Measurements from ENCODE around the gene PSMB8.

Gene PSMB8

DNA sequence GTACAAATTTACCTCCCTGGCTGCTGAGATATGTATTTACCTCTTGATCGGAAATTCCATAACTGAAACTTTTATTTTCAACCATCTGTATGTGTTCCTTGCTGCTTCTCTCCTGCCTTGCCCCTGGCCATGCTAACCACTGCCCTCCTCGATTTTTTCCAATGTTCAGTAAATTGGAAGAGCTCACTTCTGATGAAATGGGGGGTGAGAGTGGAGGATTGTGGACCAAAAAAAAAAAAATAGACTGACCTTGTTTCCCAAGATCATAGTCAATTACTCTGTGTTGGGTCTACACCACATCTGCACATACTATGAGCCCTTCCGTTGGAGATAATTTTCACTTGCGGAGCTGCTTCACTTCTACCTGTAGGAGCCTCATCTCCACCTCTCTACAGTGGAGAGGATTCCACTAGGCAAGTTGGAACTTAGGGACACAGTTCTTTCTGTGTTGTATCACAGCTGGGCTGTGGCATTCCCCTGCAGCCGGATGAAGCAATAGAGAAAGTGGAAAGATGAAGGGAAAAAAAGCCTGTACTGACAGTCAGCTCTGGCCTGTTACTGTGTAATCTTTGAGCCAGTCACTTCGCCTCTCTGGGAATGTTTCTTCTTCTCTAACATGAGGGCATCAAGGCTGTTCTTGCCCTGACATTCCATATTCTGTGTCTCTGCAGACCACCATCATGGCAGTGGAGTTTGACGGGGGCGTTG, 11.8 kb upstream of the PSMB8 start:
- no peak for DNase-seq (ENCODE audit: low spot score)

DNA sequence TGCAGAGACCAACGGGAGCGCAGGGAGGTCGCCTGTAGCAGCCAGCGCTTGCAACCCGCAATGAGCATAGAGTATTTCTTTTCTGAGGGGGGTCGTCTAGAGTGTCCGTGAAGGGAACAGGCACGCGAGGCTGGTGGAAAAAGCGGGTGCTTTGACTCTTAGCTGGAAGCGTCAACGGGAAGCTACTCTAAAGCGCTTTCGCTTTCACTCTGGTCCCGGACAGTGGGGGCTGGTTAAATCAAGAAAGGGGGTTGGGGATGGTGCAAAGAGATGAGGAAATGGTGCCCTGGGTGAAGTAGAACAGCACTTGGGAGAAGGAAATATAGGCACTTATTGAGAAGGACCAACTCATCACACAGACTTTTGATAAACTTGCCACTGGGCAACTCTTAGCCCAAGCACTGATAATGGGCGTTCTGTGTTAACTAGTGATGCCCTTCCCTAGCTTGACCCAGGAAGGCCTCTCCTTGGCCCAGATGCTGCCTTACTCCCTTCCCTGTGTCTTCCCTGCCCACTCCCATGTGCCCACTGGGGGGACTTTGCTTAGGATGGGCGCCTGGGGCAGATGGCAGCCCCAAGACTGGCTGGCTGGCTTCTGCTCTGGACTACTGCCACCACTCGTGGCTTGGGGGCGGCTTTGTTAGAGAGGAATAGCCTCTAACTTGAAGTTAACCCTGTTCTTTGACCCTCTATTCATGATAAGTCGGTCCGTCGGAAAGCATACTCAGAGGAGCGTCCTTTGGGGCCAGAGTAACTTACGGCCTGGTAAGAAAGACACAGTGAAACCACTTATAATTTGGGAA, 10.7 kb upstream of the PSMB8 start:
- peak; percentile 58 for DNase-seq (ENCODE audit: low spot score)

DNA sequence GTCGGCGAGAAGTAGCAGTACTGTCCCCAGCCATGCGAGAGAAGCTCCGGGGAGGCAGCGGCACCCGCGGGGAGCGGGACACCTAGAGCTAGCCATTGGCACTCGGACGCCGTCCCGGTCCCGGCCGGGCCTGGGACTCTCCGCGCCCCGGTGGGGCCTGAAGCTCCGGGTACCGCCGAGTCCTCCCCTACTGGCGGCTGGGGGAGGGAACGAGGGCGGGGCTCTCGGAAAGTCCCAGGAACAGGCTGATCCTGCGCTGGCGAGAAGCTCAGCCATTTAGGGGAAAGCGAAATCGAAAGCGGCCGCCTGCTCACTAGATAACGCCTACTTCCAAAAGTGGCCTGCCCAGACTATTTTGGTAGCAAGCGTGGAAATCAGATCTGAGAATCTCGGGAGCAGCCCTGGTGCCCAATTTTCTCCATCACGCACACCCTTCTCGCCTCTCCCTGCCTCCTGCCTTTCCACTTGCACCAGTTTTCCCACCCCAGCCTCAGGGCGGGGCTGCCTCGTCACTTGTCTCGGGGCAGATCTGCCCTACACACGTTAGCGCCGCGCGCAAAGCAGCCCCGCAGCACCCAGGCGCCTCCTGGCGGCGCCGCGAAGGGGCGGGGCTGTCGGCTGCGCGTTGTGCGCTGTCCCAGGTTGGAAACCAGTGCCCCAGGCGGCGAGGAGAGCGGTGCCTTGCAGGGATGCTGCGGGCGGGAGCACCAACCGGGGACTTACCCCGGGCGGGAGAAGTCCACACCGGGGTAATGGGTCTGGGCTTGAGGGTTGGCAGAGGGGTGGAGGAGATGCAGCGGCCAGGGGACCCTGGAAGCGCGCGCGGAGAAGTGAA, 9.9 kb upstream of the PSMB8 start, which contains the start of the genes PSMB9 and TAP1:
Gene PSMB9, plus strand, starts transcription at position 652 of the 835 bp plus-strand sequence. Its CDS starts 38 bp downstream, at position 690.
Gene TAP1, minus strand, starts transcription at position 164 of the 835 bp plus-strand sequence. Its CDS starts 68 bp downstream, at position 96.
- peak; percentile 95 for DNase-seq (ENCODE audit: low spot score)

DNA sequence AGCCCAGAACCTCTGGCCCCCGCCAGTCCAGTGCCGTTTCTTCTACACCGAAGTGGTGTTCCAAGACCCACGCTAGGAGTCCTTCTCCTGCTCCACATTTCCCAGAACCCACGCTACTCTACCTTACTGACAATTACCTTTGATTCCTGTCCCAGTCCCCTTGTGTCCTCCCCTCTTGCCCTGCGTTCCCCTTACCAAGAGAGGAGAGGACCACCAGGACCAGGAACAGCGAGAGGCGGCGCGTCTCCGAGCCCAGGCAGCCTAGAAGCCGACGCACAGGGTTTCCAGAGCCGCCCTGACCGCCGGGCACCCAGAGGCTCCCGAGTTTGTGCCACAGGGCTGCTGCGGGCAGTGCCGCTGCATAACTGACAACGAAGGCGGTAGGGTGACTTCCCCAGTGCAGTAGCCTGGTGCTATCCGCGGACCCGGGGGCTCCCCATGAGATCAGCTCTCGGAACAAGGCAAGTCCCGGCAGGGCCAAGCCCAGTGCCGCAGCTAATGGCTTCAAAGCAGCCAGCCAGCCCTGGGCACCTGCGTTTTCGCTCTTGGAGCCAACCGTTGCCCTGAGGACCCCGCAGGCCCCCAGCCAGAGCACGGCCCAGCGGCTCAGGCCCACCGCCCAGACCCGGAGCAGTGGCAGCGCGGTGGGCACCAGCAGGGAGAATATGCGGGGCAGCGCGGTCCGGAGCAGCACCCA, 9.1 kb upstream of the PSMB8 start:
- DNase-seq (ENCODE audit: low spot score) = peak; percentile 58

DNA sequence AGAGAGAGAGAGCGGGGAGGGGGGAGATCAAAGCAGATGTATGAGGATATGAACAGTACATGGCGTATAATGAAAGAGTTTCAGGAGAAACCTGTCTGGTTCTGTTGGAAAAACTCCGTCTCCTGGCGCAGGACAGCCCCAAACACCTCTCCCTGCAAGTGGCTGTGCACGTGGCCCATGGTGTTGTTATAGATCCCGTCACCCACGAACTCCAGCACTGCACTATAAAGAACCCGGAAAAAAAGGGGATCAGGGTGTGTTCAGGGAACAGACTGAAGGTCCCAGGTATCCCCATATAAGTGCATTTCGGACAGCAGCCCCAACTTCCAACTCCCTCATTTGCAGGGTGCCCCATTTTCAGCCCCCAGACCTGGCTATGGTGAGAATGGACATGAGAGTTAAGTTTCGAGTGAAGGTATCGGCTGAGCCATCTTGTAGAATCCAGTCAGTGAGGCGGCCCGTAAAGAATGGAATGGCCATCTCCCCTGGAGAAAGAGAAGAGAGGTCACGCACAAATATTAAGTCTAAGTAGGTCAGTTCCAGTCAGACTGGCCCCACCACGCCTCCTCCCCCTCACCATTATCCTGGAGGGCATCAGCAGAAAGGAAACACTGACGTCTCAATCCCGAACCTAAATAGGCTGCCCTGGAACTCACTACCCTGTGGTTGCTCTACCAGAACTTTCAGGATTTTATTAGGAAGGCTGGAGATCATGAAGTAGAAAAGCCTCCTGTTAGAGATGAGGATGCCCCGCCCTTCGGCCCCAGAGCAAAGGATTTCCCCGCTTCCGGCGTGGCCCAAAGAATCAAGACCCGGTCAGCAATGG, 8.4 kb upstream of the PSMB8 start:
- DNase-seq (ENCODE audit: low spot score) = no peak

DNA sequence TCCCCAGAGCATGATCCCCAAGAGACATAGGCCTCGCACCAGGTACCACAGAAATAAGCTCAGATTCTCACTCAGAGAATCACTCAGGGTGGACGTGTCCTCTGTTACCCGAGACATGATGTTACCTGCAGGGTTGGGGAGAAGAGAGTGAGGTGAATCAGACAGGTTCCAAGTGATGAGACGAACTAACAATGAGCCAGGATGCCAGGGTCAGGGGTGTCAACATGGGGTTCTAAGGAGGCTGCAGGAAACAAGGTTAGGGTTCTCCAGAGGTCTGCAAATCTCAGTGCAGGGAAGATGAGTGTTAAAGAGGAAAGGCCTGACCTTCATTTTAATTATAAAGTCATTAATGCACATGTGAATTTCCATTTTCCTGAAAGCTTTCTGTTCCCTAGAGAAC, 7.2 kb upstream of the PSMB8 start:
- no peak for DNase-seq (ENCODE audit: low spot score)

DNA sequence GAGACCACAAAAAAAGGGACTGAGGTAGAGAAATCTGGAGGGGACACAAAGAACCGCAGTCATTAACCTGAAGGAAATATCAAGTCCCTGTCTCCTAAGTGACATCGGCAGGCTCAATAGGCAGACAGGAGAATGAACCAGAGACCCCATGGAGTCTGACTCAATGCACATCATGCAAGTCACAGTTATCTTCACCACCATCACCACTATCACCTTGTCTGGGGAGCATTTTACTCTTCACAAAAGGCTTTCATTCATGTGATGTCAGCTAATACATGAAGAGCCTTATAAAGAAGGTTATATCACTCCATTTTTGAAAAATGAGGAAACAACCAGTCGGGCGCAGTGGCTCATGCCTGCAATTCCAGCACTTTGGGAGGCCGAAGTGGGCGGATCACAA, 5.3 kb upstream of the PSMB8 start:
- no peak for DNase-seq (ENCODE audit: low spot score)

DNA sequence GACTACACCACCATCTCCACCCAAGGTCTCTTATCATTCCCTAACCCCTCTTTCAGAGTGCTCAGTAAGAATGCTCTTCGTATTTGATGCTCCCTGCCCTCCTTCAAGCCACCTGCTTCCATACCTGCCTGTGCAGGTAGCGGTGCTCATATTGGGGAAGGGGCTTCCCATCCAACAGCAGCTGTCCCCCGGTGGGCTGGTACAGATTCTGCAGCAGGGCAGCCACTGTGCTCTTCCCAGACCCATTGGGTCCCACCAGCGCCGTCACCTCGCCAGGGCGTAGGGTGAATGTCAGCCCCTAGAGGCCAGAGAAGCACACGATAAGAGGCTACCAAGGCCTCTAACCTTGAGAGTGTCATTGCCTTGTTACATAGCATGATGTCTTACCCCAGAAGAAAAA, 3.9 kb upstream of the PSMB8 start:
- DNase-seq (ENCODE audit: low spot score) = no peak

DNA sequence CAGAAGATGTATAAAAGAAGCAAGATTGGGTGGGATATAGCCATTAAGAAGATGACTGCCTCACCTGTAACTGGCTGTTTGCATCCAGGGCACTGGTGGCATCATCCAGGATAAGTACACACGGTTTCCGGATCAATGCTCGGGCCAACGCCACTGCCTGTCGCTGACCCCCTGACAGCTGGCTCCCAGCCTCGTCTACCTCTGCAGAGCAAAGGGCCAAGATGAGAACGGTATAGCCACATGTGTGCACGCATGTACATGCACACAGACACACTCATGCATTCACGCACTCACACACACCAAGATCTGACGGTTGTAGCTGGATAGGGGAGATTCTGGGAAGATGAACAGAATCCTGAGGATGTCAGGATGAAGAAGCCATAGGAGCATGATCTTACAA, 3.2 kb upstream of the PSMB8 start:
- no peak for DNase-seq (ENCODE audit: low spot score)

DNA sequence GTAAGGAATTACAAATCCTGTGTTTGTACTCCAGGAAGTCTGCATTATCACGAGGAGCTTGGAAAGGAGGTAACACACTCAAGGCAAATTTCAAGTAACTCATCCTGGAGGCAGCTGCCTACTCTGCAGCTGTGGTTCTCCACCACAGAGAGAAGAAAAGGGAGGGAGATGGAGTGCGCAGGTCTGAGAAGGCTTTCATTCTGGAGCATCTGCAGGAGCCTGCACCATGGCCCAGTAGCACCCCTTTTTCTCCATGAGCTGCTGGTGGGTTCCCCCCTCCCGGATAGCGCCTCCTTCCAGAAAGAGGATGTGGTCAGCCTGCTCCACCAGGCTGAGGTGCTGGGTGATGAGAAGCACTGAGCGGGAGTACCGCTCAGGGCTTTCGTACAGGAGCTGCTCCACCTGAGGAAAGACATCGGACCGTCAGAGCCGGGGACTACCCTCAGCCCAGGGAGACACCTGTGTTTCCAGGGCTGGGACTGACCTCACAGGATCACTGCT, 1.6 kb upstream of the PSMB8 start:
- no peak for DNase-seq (ENCODE audit: low spot score)

DNA sequence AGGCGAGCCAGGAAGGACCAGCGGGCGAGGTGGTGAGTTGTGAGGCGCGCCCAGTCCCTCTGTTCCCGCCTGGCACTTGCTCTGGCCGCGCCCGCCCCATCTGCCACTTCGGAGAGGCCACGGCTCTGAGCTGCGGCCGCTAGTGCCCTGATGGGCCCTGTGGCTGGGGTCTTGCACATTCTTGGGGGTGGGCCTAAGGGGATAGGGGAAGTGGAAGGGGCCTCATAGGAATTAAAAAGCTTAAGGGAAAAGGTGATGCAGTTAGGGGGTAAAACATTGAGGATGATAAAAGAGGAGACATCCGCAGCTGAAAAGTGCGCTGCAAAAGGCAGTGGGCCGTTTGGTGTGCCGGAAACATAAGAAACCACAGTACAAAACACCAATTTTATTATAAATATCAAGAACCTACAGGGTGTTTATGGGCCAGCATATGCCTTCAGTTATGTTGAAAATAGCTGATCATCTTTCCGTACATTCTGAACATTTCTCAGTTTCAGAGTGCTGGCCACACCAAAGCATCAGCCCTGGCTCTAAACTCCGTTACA, 1.1 kb upstream of the PSMB8 start:
- no peak for DNase-seq (ENCODE audit: low spot score)

DNA sequence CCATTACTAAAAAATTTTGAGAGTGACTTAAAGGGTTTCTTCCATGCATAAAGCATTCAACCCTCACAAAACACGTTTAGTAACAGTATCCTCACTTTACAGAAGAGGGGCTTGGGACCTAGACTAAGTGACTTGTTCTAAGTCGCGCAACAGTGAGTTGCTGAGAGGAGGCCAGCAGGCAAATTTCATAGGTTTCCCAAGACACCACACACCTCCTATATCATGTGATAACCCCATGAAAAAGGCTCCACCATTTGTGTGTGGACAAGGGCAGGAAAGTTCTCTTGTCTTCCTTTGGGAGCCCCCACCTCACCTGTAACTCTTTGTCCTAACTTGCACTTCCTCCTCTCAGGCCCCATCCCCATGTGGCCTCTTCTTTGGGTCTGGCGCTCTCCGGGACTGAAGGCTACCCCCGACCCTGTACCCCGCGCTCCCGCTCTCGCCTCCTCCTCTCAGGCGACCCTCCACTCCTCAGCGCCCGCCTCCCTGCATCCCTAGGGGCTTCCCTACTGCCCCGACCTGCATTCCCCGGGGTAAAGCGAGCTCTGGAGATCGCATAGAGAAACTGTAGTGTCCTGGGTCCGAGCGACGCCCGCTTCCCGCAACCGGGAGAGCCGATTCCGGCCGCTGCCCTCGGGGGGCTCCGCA, 392 bp downstream of the PSMB8 start:
- DNase-seq (ENCODE audit: low spot score) = no peak

DNA sequence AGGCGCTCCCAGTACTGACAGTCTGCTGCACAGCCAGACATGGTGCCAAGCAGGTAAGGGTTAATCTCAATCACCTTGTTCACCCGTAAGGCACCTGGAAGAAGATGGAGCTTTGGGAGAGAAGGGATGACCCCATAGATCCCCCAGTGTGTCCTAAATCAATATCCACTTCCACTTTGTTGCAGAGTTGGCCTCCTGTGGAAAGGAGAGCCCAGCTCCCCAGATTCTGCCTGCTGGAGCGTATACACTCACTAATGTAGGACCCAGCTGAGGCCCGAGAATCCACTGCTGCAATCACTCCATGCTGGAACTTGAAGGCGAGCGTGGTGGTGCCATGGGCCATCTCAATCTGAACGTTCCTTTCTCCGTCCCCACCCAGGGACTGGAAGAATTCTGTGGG, 1.2 kb downstream of the PSMB8 start:
- no peak for DNase-seq (ENCODE audit: low spot score)

DNA sequence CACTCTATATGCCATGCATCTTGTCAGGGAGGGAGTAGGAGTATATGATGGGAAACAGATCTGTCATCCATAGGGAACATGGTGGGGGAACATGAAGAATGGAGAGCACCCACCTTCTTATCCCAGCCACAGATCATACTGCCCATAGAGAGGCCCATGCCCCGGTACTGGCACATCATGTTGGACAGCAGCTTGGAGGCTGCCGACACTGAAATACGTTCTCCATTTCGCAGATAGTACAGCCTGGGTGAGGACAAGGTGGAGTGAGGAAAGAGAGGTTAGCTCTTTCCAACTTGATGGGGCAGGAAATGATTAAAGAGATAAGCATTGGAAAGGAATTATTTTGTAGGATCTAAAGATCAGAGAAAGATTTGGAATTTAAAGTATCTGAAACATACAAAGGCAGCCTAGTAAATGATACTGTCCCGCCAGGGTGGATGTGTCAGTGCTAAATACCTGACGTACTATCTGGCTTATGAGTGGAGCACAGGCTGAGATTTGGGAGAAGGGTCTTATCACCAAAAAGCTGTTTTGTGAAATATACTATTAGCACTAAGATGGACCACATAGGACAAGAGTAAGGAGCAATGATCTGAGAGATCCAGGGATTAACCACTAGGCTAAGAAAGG, 1.7 kb downstream of the PSMB8 start:
- DNase-seq (ENCODE audit: low spot score) = no peak

DNA sequence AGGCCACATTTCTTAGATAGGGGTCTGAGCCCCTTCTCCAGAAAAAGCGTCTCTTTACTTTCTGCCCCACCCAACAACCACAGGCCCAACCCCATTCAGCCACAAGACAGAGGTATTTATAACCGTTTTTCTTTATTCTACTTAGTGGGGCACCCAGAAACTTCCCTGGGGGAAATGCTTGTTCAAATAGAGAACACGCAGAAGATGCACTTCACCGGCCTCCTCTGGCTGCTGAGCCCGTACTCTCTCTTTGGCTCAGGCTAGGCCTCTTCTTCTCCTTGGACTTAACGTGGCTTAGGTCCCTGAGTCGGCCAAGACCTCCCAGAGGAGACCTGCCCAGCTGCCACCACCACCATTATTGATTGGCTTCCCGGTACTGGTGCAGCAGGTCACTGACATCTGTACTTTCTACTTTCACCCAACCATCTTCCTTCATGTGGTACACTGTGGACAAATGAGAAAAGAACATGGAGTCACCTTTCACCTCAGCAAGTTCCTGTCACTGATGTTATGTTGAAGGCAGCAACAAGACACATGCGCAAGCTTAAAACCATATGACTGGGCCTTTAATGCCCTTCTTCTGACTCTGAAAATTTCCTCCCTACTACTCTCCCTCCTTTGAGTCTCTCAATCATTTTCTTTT, 3.1 kb downstream of the PSMB8 start:
- DNase-seq (ENCODE audit: low spot score) = no peak

DNA sequence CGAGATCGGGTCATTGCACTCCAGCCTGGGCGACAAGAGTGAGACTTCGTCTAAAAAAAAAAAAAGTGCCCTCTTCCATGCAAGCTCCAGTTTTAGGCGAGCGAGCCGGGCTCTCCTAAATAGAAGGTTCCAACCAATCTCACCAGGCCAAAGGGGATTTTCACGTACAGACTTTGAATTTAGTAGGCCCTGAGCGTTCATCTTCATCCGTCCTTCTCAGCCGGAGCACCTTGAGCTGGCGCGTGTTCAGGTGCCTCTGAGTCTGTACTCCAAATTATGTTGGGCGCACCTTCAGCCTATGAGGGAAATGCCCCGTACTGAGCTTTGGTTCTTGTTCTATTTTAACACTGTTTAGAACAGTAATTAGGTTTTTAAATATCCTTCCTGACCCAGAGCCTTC, 4.5 kb downstream of the PSMB8 start:
- DNase-seq (ENCODE audit: low spot score) = no peak

DNA sequence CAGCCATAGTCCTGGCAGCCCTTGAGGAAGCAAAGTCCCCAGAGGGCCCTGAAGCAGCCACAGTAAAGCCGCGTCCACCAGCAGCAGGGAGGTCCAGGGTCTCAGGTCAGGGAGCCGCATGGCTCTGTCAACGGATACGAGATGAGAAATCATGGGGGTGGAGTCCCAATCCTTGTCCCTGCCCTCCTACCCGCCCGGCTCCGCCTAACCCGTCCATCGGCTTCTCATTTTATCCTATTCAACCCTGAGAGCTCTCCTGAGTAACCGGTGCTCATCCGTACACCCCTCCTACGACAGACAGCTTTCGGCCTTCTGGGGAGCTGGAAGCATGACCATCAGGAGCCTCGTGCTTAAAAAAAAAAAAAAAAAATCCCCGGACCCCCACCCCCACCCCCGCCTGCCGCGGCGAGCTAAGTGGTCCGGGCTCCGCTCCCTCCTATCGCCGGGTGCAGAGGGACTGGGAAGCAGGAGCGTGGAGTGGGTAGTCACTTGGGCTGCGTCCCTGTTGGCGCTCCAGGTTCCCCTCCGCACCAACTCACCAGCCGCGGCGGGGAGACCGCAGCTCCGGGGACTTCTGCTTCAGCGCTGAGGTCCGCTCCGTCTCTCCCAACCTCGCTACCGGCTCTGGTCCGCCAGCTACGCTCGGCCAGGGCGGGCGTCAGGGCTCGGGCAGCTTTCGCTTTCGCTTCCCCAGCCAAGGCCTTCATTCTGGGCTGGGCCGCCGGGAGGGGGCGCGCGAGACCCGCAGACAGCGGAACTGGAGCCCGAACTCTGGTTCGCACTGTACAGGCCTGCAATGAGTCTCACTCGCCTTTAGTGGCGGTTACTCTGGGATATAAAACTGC, 5.5 kb downstream of the PSMB8 start, which contains the start of gene TAP2:
Gene TAP2, minus strand, starts transcription at position 626 of the 845 bp plus-strand sequence. Its CDS starts 506 bp downstream, at position 120.
- peak; percentile 98 for DNase-seq (ENCODE audit: low spot score)

DNA sequence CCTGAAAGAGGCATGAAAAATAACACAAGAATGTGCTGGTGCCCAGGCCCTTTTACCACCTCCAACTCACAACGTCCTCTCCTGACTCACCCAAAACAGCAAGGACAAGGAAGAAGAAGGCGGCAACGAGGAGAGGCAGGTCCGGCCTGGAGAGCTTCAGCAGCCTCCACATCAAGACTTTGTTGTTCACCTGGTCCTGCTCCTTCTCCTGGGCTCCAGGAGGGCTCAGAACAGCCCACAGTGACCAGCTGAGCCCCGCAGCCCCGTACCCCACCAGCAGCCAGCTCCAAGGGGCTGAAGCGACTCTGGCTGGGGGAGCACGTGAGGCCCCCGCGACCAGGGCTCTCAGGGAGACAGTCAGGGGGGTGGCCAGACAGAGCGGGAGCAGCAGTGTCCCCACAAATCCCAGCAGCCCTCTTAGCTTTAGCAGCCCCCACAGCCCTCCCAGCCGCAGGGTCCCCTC, 6.2 kb downstream of the PSMB8 start:
- no peak for DNase-seq (ENCODE audit: low spot score)
